Activated effector memory CD4-positive, alpha-beta T cell treated with Interleukin-2 at 50 U/mL for 16 hours (primary cell): ENCODE data around the gene SYNGR2.
A peak's percentile ranks its signal among the peaks of the same experiment; 100 is the strongest.
"Not testable (repeated sequence)": the region's sequence is repeated elsewhere in the genome, so short reads cannot be mapped to it uniquely, and the experiment has no call there.

Source experiments
- DNase-seq: peaks from one replicate; pipeline ENCODE4 v3.0.0-alpha.2; 2020

SYNGR2 gene

DNA sequence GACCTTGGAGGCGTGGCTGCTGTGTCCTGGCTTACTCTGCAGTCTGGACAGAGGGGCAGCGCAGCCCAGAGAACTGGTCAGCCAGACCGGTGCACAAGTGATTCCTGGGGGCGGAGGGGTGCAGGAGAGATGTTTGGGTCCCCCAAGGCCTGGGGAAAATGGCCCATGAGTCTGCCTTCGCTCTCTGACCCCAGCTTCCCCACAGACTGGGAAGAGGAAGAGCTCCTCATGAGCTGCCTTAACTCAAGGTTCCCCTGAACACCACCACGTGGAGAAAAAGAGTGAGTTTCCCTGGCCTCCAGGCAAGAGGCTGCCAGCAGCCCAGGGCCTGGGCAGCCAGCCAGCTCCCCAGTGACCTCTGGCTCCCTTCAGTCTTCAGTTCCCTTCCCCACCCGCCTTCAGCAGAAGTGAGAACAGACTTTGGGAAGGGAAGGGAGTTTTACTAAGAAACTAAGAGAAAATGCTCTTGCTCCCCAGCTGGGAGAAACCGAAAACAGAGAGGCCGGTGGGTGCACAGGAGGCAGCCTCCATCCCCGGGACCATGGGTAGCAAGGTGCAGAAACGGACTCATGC, 24.1 kb upstream of the SYNGR2 start:
- DNase-seq: no peak

DNA sequence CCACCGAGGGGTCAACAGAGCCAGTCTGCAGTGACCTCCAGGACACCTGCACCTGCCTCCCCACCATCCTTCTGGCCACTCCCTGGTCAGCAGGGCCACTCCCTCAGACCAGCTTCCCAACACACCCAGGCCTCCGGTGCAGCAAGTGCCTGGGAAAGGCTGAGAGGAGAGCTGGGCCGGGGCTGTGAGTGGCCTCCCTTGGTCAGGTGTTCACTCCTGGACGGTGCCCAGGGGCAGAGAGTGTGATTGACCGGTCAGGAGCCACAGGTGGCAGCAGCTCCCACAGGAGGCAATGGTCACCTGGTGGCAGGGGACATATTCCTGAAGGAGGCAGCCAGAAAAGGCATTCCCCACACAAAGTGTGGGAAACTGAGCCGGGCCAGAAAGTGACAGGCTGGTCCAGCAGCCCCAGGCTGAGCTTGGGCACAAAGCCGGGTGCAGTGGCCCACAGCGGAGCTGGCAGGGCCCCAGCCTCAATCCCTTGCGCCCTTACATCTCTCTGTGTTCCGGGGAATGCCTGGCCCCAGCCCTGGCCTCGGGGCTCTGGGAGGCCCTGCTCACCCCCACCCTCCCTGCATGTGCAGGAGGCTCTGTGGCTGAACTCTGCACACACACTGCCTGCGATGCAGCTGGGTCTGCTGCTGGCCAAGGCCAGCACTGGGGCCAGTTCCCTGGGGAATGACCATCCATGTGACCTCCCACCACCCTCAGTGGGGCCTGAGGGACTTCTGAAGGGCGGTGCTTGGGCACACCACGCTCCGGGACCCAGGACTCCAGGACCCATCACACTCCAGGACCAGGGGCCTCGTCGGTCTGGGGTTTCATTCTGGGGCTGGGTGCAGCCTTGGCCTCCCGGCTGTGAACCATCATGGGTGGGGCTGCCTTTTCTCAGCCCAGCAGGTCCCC, 23.4 kb upstream of the SYNGR2 start:
- no peak for DNase-seq

GRCh38 chr17:78146471-78146869, 21.9 kb upstream of the SYNGR2 start:
- DNase-seq: no peak

DNA sequence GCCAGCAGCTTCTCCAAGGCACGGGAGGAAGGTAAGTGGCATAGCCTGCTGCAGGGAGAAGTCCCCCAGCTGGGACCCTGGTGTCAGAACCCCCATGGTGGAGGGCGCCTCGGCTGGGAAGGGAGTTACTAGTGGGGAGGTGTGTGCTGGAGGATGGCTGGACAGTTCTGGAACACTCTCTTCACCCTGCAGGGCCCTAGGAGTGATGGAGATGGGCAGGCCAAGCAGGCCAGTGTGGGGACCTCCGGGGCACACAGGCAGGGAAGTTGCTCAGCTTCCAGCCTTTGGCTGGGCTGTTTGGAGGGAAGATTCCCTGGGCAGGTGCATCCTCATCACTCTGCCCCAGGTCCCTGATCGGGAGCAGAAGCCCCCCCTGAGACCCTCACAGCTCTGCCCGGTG, 21.5 kb upstream of the SYNGR2 start:
- no peak for DNase-seq

DNA sequence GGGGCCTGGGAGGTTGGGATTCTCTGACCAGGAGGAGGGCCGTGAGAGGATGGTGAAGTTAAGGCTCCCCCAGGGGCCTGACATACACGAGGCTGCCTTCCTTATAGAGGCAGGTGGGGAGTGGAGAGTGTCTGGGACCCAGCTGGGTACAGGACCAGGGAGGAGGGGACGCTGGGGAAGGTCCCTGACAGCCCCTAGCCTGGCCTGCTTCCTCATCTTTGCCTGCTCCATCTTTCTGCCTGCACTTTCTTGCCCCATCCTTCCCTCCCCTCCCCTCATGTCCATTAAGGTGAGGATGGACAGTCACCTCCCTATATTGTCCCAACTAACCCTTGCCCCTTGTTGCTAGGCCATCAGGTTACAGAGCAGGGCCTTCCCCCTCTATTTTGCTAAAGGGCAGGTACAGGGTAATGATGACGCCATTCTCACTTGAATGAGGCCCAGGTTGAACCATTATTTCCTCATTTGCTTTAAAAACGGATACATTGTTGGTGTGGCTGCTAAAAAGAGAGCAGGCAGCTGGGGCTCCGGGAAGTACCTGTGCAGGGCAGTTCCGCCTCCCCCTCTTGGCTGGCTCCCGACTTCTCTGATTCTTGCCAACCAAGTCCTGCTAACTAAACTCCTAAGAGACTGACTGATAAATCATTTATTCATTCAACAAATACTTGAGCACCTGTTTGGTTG, 20.9 kb upstream of the SYNGR2 start:
- no peak for DNase-seq

- DNase-seq: no peak
Measured at GRCh38 chr17:78148286-78149016, 19.9 kb upstream of the SYNGR2 start.

DNA sequence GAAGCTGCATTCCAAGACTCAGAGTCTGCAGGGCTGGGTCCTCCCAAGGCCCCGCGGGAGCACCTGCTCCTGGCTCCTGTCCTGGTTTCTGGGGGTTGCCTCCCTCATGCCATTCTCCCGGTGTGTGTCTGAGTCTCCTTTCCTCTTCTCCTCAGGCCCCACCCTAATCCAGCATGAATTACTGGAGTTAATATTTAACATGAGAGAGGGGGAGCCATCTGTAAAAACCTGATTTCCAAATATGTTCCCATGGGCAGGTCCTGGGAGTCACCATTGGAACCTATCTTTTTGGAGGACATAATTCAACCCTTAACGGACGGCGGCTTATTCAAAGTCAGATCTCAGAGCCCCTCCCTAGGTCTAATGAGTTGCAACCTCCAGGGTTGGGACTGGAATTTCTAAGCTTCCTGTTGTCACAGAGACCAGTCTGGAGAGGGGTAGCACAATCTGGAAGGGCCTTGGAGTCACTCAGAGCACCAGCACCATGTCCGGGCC, 16.8 kb upstream of the SYNGR2 start:
- DNase-seq: no peak

DNA sequence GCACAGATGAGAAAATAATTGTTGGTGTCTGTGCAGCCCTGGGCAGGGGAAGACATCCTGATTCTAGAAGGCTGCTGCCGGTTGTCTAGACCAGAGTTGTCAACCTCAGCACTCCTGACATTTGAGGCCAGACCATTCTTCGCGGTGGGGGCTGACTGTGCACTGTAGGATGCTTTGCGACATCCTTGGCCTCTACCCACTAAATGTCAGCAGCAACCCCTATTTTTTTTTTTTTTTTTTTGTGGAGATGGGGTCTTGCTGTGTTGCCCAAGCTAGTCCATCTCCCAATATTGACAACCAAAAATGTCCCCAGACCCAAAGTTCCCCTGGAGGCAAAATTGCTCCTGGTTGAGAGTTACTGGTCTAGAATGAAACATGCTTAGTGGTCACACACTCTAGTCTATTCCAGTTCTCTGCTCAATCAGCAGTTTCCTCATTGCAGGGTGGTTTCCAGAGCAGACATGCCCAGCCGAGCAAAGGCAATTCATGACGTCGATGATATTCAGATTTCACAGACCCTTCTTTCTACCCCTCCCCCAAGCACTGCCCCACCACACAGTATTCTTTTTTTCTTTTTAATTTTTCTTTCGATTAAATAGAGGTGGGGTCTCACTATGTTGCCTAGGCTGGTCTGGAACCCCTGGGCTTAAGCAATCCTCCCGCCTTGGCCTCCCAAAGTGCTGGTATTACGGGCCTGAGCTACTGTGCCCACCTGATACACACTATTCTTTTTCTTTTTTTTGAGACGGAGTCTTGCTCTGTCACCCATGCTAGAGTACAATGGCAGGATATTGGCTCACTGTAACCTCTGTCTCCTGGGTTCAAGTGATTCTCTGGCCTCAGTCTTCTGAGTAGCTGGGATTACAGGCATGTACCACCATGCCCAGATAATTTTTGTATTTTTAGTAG, 13.2 kb upstream of the SYNGR2 start:
- no peak for DNase-seq

DNA sequence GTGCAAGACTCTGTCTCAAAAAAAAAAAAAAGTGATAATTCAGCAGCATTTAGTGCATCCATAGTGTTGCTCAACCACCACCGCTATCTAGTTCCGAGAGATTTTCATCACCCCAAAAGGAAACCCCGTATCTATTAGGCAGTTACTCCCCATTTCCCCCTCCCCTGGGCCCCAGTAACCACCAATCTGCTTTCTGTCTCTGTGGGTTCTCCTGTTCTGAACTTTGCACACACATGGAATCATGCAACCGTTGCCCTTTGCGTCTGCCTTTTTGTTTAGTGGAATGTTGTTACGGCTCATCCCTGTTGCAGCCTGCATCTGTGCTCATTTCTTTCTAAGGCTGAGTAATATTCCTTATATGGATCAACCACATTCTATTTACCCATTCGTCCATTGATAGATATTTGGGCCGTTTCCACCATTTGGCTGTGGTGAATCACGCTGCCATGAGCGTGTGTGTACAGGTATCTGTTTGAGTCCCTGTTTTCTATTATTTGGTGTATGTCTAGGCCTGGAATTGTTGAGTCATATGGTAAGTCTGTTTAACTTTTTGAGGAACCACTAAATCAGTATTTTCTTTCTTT, 8.7 kb upstream of the SYNGR2 start:
- no peak for DNase-seq

DNA sequence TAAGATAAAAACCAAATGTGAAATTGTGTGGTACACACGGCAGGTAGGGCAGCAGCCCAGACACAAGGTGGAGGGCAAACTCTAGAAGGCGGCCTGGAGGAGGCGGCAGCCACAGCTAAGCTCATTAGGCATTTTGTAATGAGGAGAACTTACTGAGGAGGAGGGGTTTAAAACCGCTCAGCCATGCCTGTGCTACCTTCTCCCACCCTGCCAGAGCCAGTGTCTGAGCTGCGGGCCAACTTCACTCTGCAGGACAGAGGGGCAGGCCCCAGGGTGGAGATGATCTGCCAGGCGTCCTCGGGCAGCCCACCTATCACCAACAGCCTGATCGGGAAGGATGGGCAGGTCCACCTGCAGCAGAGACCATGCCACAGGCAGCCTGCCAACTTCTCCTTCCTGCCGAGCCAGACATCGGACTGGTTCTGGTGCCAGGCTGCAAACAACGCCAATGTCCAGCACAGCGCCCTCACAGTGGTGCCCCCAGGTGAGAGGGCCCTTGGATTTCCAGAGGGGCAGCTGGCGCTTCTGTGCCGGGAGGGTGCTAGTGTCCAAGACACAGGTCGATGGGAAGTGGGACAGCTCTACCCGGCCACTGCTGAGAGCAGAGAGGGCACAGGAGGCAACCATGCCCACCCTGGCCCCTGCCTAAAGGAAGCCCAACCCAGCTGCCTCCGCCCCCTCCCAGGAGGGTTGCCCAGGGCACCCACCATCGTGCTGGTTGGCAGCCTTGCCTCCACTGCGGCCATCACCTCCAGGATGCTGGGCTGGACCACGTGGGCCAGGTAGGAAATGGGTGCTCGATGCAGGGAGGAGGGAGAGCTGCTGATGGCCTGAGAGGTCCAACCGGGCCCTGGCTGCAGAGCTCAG, 4.3 kb upstream of the SYNGR2 start:
- DNase-seq: no peak

DNA sequence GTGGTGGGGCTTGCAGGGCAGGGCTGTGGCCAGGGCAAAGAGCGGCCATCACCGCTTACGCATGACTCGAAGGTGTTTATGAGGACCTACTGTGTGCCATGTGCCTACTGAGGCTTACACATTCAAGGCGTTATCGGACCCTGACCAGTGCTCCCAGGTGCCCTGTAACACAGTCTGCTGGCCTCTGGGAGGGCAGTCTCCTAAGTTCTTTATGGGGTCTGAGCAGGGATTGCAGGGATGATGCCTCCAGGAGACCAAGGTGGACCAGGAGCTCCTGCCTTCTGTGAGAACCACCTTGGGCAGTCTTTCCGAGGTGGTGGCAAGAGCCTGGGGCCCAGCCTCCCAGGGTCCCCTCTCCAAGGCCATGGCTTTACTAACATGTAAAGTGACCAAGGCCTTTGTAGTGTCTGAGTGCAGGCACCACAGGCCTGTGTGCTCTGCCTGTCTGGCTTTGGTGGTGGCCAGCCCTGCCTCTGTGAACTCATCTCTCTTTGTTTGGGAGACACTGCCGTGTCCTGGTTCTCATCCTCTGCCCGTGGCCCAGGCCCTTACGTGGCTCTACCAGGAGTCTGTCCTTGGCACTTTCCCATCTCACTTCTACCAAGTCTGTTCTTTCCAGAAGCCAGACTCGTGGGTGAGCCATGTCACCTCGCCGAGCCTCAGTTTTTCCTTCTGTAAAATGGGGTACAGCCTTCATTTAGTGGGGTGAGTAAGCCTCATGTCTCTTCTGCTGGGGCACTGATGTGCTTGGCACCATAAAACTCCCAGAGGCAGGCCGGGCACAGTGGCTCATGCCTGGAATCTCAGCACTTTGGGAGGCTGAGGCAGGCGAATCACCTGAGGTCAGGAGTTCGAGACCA, 3.4 kb upstream of the SYNGR2 start:
- DNase-seq: no peak

- no peak for DNase-seq
Measured at GRCh38 chr17:78166416-78166815, 2.0 kb upstream of the SYNGR2 start.

DNA sequence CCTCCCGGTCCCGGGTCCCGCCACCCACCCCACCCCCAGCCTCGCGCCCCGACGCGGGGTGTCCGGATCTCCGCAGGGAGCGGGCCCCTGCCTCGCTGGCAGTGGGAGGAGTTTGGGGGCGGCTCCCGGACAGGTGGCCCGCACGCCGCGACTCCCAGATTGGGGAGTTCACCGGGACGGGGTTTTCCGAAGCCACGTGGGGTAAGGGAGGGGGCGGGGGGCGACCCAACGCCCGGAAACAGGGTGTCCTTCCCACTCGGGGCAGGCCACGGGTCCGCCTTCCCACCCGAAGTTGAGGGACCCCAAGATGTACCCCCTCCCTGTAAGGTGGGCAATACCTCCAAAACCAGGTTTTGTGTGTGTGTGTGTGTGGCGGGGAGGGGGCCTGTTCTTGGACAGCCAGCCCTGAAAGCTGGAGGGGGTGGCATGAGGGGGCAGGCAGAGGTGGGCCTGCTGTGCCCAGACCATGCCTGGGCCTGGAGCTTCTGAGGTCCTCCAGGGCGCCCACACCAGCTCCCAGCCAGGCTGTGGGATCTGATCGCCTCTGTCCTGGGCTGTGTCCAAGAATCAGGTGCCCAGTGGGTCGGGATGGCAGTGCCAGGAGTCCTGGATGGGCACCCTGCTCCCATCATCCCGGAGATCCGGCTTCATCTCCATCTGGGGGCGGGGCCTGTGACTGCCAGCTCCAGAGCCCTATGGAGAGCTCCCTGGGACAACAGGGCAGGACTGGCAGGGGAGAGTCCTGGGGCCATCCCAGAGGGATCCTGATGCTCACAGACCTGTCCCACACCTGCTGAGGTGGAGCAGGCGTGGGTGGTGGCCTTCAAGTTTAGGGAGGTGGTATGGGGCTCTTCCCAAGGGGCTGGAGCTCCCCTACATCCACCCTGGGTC, 767 bp downstream of the SYNGR2 start:
- peak; percentile 34 for DNase-seq

DNA sequence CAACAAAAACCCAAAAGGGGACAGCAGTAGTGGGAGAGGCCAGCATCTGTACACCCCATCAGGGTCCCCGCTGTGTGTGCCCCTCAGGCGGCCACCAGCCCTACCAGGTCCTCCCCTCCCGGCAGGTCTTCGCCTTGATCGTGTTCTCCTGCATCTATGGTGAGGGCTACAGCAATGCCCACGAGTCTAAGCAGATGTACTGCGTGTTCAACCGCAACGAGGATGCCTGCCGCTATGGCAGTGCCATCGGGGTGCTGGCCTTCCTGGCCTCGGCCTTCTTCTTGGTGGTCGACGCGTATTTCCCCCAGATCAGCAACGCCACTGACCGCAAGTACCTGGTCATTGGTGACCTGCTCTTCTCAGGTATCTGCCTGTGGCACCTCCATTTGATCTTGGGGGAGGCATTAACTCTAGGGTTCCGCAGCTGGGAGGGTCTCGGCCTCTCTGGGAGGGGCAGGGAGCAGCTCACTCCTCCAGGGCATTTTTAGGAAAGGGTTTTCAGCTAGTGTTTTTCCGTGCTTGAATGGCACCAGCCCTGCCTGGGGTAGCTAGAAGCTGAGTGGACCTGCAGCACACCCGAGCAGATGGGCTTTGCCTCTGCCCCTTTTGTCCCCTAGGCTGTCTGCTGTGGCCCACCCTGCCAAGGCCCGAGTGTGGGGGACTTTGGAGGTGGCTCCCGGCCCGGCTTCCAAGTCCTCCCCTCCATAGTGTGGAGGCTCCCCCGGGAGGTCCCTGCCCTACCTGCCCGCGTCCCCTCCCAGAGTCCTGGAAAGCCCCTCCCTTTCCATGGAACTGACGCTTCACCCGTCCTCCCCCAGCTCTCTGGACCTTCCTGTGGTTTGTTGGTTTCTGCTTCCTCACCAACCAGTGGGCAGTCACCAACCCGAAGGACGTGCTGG, 2.6 kb downstream of the SYNGR2 start:
- DNase-seq: no peak

- DNase-seq: not testable (repeated sequence)
Measured at GRCh38 chr17:78171591-78172248, 3.3 kb downstream of the SYNGR2 start.

DNA sequence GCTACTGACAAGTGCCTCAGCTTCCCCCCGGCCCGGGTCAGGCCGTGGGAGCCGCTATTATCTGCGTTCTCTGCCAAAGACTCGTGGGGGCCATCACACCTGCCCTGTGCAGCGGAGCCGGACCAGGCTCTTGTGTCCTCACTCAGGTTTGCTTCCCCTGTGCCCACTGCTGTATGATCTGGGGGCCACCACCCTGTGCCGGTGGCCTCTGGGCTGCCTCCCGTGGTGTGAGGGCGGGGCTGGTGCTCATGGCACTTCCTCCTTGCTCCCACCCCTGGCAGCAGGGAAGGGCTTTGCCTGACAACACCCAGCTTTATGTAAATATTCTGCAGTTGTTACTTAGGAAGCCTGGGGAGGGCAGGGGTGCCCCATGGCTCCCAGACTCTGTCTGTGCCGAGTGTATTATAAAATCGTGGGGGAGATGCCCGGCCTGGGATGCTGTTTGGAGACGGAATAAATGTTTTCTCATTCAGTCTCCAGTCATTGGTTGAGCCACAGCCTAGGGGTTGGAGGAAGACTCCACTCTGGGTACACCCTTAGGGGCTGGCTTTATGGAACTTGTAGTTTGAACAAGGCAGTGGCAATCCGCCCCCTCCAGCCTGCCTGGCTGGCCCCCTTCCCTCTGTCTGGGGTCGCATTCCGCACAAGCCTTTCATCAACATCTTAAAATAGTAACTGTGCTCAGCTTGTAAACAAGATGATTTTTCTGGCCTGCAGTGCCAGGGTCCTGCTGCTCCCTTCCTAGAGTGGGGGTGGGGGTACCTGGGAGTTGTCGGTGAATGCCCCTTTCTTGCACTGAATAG, 4.1 kb downstream of the SYNGR2 start:
- no peak for DNase-seq
